ENCODE results near the gene PDE4DIP.
"Not testable (repeated sequence)": the region's sequence is repeated elsewhere in the genome, so short reads cannot be mapped to it uniquely, and the experiment has no call there.

- not testable (repeated sequence) for TF ChIP-seq CTCF, POLR2A, POLR2AphosphoS5 (IDR thresholded peaks at IDR 0.05)
These were observed 118.1 kb downstream of the PDE4DIP start for GRCh38 chr1:148962127-148962857.
